IMR-90 (cell line): Measurements from ENCODE around the gene CREB5. TPM values are rescaled to one million over a fixed set of nuclear protein-coding genes. Genes with fewer than 3 reads are reported as not detected.
A peak's percentile ranks its signal among the peaks of the same experiment; 100 is the strongest.

Experiments
- ATAC-seq: fragments of 200-7000 bp; cut with Tn5 transposase; 2 replicates; pipeline ENCODE4 v1.9.1; 2020; ENCODE audit warnings: low read depth, mild to moderate bottlenecking, moderate library complexity
- BruUV-seq: library from RNA; stranded (reverse); fragments of 400-500 nt; replicated peaks from 2 replicates; lab custom pipeline; 2021; lab: Mats Ljungman, UMichigan
- CTCF ChIA-PET: fragments of 300-600 bp; formaldehyde crosslinking; extraction: SDS; loops from one replicate; lab custom pipeline; 2021; ENCODE audit warnings: antibody characterized with exemption; lab: Yijun Ruan, JAX
- POLR2A ChIA-PET: fragments of 300-600 bp; sonication (Branson Sonifier 250); formaldehyde crosslinking; loops from one replicate; lab custom pipeline; 2022; ENCODE audit warnings: antibody characterized with exemption; ENCODE audit not compliant: unreplicated experiment; lab: Charles Lee
- DNase-seq: peaks from one replicate; pipeline ENCODE4 v3.0.0; 2013
- H2AFZ ChIP-seq: replicated peaks from 2 replicates; pipeline ENCODE3; 2013; ENCODE audit warnings: low read length, mild to moderate bottlenecking; ENCODE audit not compliant: poor library complexity
- H2AK5ac ChIP-seq: 2 replicates; pipeline ENCODE4 v1.6.1; 2013; ENCODE audit warnings: low read depth, low read length, inconsistent platforms
- H2AK9ac ChIP-seq: replicated peaks from 2 replicates; pipeline ENCODE3; 2013; ENCODE audit warnings: mild to moderate bottlenecking, low read depth, low read length, moderate library complexity; ENCODE audit not compliant: poor library complexity
- H2BK120ac ChIP-seq: 2 replicates; pipeline ENCODE4 v1.6.1; 2013; ENCODE audit warnings: low read depth, low read length, inconsistent platforms
- H2BK15ac ChIP-seq: 3 replicates; pipeline ENCODE4 v1.6.1; 2013; ENCODE audit warnings: low read depth, low read length, inconsistent platforms
- H2BK20ac ChIP-seq: 2 replicates; pipeline ENCODE4 v1.6.1; 2013; ENCODE audit warnings: low read depth, mild to moderate bottlenecking, inconsistent platforms, low read length, moderate library complexity
- H2BK5ac ChIP-seq: 2 replicates; pipeline ENCODE4 v1.6.1; 2013; ENCODE audit warnings: mild to moderate bottlenecking, low read depth, low read length, inconsistent platforms; ENCODE audit not compliant: poor library complexity, severe bottlenecking
- H3K14ac ChIP-seq: replicated peaks from 2 replicates; pipeline ENCODE4 v1.6.1; 2013; ENCODE audit warnings: low read depth, low read length, inconsistent platforms
- H3K18ac ChIP-seq: 2 replicates; pipeline ENCODE4 v1.6.1; 2013; ENCODE audit warnings: low read depth, low read length, control low read depth
- H3K23ac ChIP-seq: 2 replicates; pipeline ENCODE4 v1.6.1; 2013; ENCODE audit warnings: low read depth, low read length, inconsistent platforms
- H3K27ac ChIP-seq: 2 replicates; pipeline ENCODE4 v1.5.1; 2013; ENCODE audit warnings: mild to moderate bottlenecking, control low read depth, low read length; ENCODE audit not compliant: insufficient read depth
- H3K27me3 ChIP-seq: 2 replicates; pipeline ENCODE4 v1.6.1; 2013; ENCODE audit warnings: low read length; ENCODE audit not compliant: control insufficient read depth, insufficient read depth
- H3K36me3 ChIP-seq: 2 replicates; pipeline ENCODE4 v1.6.1; 2013; ENCODE audit warnings: low read length, mixed read lengths; ENCODE audit not compliant: control insufficient read depth, insufficient read depth
- H3K4ac ChIP-seq: 2 replicates; pipeline ENCODE4 v1.6.1; 2013; ENCODE audit warnings: low read depth, low read length, inconsistent platforms
- H3K4me1 ChIP-seq: 2 replicates; pipeline ENCODE4 v1.6.1; 2013; ENCODE audit warnings: low read length, mixed read lengths; ENCODE audit not compliant: control insufficient read depth, insufficient read depth
- H3K4me2 ChIP-seq: 2 replicates; pipeline ENCODE4 v1.6.1; 2013; ENCODE audit warnings: low read depth, mild to moderate bottlenecking, control low read depth, low read length, moderate library complexity
- H3K4me3 ChIP-seq: 2 replicates; pipeline ENCODE4 v1.5.1; 2013; ENCODE audit warnings: low read depth, mild to moderate bottlenecking, control low read depth, low read length, moderate library complexity; ENCODE audit not compliant: insufficient read depth
- H3K56ac ChIP-seq: 2 replicates; pipeline ENCODE4 v1.6.1; 2013; ENCODE audit warnings: low read length, inconsistent platforms; ENCODE audit not compliant: insufficient read depth; ENCODE audit errors: extremely low read depth
- H3K79me1 ChIP-seq, 2 experiments: 2 replicates each; pipeline ENCODE4 v1.6.1; 2013; ENCODE audit warnings: low read length in 2 of 2, inconsistent platforms in 1 of 2, low read depth in 1 of 2
- H3K9ac ChIP-seq: 2 replicates; pipeline ENCODE4 v1.6.1; 2013; ENCODE audit warnings: low read depth, low read length, control low read depth
- H3K9me1 ChIP-seq: 2 replicates; pipeline ENCODE4 v1.6.1; 2013; ENCODE audit warnings: low read length, inconsistent platforms; ENCODE audit not compliant: insufficient read depth
- H3K9me3 ChIP-seq: 2 replicates; pipeline ENCODE4 v1.6.1; 2013; ENCODE audit warnings: low read length; ENCODE audit not compliant: control insufficient read depth, insufficient read depth
- H4K20me1 ChIP-seq: 2 replicates; pipeline ENCODE4 v1.6.1; 2013; ENCODE audit warnings: low read length, inconsistent platforms; ENCODE audit not compliant: insufficient read depth
- H4K5ac ChIP-seq: 2 replicates; pipeline ENCODE4 v1.6.1; 2013; ENCODE audit warnings: mild to moderate bottlenecking, low read depth, low read length, control low read depth
- H4K8ac ChIP-seq, 2 experiments: 2 replicates each; pipeline ENCODE4 v1.6.1; 2013; ENCODE audit warnings: low read depth in 2 of 2, low read length in 2 of 2, control low read depth in 1 of 2, inconsistent platforms in 1 of 2
- H4K91ac ChIP-seq: 2 replicates; pipeline ENCODE4 v1.6.1; 2013; ENCODE audit warnings: low read depth, low read length, inconsistent platforms; ENCODE audit not compliant: insufficient read depth
- FOS ChIP-seq: fragments of 150-350 bp; IDR thresholded peaks from 2 replicates; pipeline ENCODE4 v1.6.1; 2016; ENCODE audit warnings: low read depth, low read length
- NFE2L2 ChIP-seq: fragments of 150-350 bp; IDR thresholded peaks from 2 replicates; pipeline ENCODE4 v1.6.1; 2016; ENCODE audit warnings: low read depth, mild to moderate bottlenecking, low read length
- POLR2A ChIP-seq: IDR thresholded peaks from 2 replicates; pipeline ENCODE4 v1.6.1; 2012; ENCODE audit warnings: mild to moderate bottlenecking, low read depth, low read length
- RAD21 ChIP-seq: IDR thresholded peaks from 2 replicates; pipeline ENCODE4 v1.6.1; 2012; ENCODE audit warnings: low read length, improper control_type of control experiment
- SMC3 ChIP-seq: fragments of 150-350 bp; IDR thresholded peaks from 2 replicates; pipeline ENCODE4 v1.6.1; 2016; ENCODE audit warnings: low read depth, mild to moderate bottlenecking, antibody characterized with exemption, low read length, moderate library complexity
- WGBS, 2 experiments: methylation state at CpG; one replicate each; pipeline versions ENCODE4 v1.1.5 to v1.1.7; 2013; ENCODE audit warnings: missing lambda C conversion rate in 2 of 2; ENCODE audit not compliant: insufficient read length in 1 of 2; ENCODE audit errors: extremely low coverage in 2 of 2; 5-methylcytosine and 5-hydroxymethylcytosine counted together
- dilution Hi-C: fragments of 300-500 bp; cut with HindIII; formaldehyde crosslinking; loops from one replicate; pipeline ENCODE4 v1.14.3; 2018; ENCODE audit warnings: low sequenced_read_pairs; ENCODE audit not compliant: unreplicated experiment
- in situ Hi-C: fragments of 300-500 bp; cut with MboI; formaldehyde crosslinking; loops from 3 replicates; pipeline ENCODE4 v1.14.3; 2019; ENCODE audit warnings: low sequenced_read_pairs, inconsistent platforms, mixed read lengths
- intact Hi-C: fragments of 100-400 bp; cut with micrococcal nuclease; formaldehyde crosslinking; loops from 2 replicates; pipeline ENCODE4 v1.10.0; 2022
- polyA plus RNA-seq, 3 experiments: library from polyadenylated mRNA; depleted of rRNA; stranded (reverse); fragments of >200 nt; gene quantifications; 2 replicates each; pipeline ENCODE4 v1.2.3, GENCODE V29; 2012; ENCODE audit warnings: low replicate concordance in 1 of 3
- total RNA-seq: library from RNA; depleted of rRNA; stranded (reverse); fragments of >200 nt; gene quantifications from 2 replicates; pipeline ENCODE4 v1.2.3, GENCODE V29; 2012
- TF ChIP-seq, protein P1 (sequence below): conservative IDR thresholded peaks from 2 replicates; pipeline ENCODE4 v1.5.1; 2012; ENCODE audit warnings: mild to moderate bottlenecking, low read depth, low read length, improper control_type of control experiment

Gene CREB5
- total and polyA plus RNA-seq, 2 of the 4 experiments (the other 2 are of a cell fraction) = 7.3 to 13.1 TPM

DNA sequence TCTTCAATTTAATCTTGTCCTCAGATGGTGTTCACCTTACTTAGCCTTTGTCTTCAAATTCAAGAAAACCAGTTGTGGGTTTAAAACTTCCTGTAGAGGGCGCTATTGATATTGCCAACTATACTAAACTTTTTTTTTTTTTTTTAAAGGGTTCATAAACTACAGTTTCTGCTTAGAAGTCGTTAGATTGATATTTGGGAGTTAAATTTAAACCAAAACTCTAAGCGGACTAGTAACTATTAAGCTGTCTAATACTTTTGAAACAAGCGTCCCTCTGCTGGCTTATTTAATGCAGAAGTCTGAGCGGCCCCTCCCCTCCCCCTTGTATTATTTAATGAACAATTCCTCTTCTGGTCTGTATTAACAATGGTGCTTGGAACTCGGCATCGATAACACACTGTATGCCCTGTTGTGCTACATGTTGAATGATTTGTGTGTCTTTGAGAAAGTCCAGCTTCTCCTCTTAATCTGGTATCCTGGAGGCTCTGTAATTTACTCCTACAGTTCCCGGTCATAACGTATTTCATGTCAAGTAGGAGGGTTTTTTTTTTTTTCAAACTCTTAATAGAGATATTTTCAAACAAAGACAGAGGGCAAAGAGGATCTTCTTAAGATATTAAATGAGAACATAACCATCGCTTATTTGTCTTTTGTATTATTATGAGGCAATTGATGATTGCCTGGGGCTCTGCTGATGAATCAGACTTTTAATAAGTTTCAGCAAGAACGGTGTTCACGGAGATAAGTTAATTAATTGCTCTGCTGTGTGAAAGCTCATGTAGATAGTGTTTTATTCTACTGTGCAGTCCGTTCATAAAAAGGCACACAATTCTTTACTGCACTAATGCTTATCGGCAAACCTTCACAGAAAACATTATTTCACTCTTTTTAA lies 22.6 kb upstream of the CREB5 start:
- H4K91ac ChIP-seq = no peak overlapping the region
- TF ChIP-seq, protein P1, sequence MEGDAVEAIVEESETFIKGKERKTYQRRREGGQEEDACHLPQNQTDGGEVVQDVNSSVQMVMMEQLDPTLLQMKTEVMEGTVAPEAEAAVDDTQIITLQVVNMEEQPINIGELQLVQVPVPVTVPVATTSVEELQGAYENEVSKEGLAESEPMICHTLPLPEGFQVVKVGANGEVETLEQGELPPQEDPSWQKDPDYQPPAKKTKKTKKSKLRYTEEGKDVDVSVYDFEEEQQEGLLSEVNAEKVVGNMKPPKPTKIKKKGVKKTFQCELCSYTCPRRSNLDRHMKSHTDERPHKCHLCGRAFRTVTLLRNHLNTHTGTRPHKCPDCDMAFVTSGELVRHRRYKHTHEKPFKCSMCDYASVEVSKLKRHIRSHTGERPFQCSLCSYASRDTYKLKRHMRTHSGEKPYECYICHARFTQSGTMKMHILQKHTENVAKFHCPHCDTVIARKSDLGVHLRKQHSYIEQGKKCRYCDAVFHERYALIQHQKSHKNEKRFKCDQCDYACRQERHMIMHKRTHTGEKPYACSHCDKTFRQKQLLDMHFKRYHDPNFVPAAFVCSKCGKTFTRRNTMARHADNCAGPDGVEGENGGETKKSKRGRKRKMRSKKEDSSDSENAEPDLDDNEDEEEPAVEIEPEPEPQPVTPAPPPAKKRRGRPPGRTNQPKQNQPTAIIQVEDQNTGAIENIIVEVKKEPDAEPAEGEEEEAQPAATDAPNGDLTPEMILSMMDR = peak; percentile 80
- TF ChIP-seq NFE2L2 = no peak
- TF ChIP-seq POLR2A = no peak
- TF ChIP-seq RAD21 = peak; percentile 80
- TF ChIP-seq FOS = no peak
- peak; percentile 70 for TF ChIP-seq SMC3
- no peak overlapping the region for H2AFZ ChIP-seq
- H3K27ac ChIP-seq = no peak overlapping the region
- H3K23ac ChIP-seq = no peak overlapping the region
- ChIA-PET POLR2A (no interaction called here), CTCF (interaction anchor here (0.7 to 1.6 kb wide), 4 partner anchors 10 to 146 kb away, joined by 3 to 6 read pairs (median 4); no protein-coding TSS in a partner anchor)
- 0 out of 2 replicates have a peak overlapping the region, but pooled peaks have one; percentile 11 for H4K5ac ChIP-seq
- no peak overlapping the region for H3K14ac ChIP-seq
- H3K9ac ChIP-seq = peak overlapping the region; percentile 72; the same call in 1 of the 2 replicates
- peak overlapping the region; percentile 34; the same call in 1 of the 2 replicates for H3K4me3 ChIP-seq
- H3K9me1 ChIP-seq = no peaks in the 10 kb centered on the region
- H3K4me2 ChIP-seq = peak overlapping the region; percentile 95
- WGBS, 2 experiments = no CpG with 5 or more reads among the region's 14 CpGs
- no peak overlapping the region for H2BK5ac ChIP-seq
- peak overlapping the region; percentile 72 for H3K18ac ChIP-seq
- no TSS peak for BruUV-seq
- 0 out of 4 replicates have a peak overlapping the region, but pooled peaks of 1 of the 2 experiments have one; percentile 4 for H4K8ac ChIP-seq
- DNase-seq (peak; percentile 79), ATAC-seq (peak; percentile 75)
- in situ Hi-C loops = loop anchor here (10.0 to 25.0 kb wide), 2 partner anchors 465 to 723 kb away; no protein-coding TSS in a partner anchor
- H2AK9ac ChIP-seq = no peak overlapping the region
- H2BK15ac ChIP-seq = no peak overlapping the region
- H4K20me1 ChIP-seq = no peaks in the 10 kb centered on the region
- H3K27me3 ChIP-seq = peaks cover 7% of the 10 kb centered on the region; the same call in 1 of the 2 replicates
- dilution Hi-C loops = no loop called here
- intact Hi-C loops = loop anchor here (1.0 to 10.0 kb wide), 6 partner anchors 91 to 1015 kb away; no protein-coding TSS in a partner anchor
- no peaks in the 10 kb centered on the region for H3K9me3 ChIP-seq
- no peaks in the 10 kb centered on the region for H3K36me3 ChIP-seq
- 0 out of 2 replicates have a peak, but pooled peaks cover 2% of the 10 kb centered on the region for H3K4me1 ChIP-seq
- H3K56ac ChIP-seq = no peak overlapping the region
- no peak overlapping the region for H3K4ac ChIP-seq
- no peaks in the 10 kb centered on the region for H3K79me1 ChIP-seq
- 0 out of 2 replicates have a peak overlapping the region, but pooled peaks have one; percentile 6 for H2BK120ac ChIP-seq
- H2AK5ac ChIP-seq = no peak overlapping the region
- no peak overlapping the region for H2BK20ac ChIP-seq
